WI38 (cell line): ENCODE results near the gene SGSH.

Source experiments
- H3K4me3 ChIP-seq: 2 replicates; pipeline ENCODE4 v1.5.1; 2011; ENCODE audit warnings: low read depth, mild to moderate bottlenecking, control low read depth, low read length
- CTCF ChIP-seq: IDR thresholded peaks from 2 replicates; pipeline ENCODE4 v1.5.1; 2012; ENCODE audit warnings: low read depth, mild to moderate bottlenecking, control low read depth, low read length

The SGSH gene

DNA sequence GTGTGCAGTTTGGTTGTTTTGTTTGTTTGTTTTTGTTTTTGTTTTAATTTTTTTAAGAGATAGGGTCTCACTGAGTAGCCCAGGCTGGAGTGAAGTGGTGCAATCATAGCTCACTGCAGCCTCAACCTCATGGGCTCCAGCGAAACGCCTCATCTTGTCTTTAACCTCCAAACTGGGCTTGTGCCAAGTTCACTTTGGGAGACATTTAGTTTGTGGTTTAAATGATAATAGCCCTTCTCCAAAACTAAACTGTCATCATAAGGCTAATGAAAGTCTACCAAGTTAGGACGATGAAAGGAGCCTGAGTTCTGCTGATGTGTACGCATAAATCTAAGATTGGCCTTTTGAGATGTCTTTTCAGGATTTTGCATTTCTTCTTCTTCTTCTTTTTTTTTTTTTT, 56.8 kb downstream of the SGSH start:
- no peak for TF ChIP-seq CTCF
- H3K4me3 ChIP-seq, result no peak overlapping the region

- TF ChIP-seq CTCF, result no peak
- H3K4me3 ChIP-seq, result no peak overlapping the region
These were observed 59.6 kb downstream of the SGSH start for GRCh38 chr17:80160536-80160935.
